NT2/D1 (cell line): ENCODE results near the gene NOL4L.

Experiments
- SUZ12 ChIP-seq: IDR thresholded peaks from 2 replicates; pipeline ENCODE4 v1.6.1; 2011; ENCODE audit not compliant: insufficient read length, insufficient read depth; ENCODE audit errors: extremely low read depth
- YY1 ChIP-seq: IDR thresholded peaks from 2 replicates; pipeline ENCODE4 v1.6.1; 2011; ENCODE audit not compliant: insufficient read length, insufficient read depth
- ZNF274 ChIP-seq: IDR thresholded peaks from 2 replicates; pipeline ENCODE4 v1.6.1; 2011; ENCODE audit warnings: mild to moderate bottlenecking, low read depth, low read length

DNA sequence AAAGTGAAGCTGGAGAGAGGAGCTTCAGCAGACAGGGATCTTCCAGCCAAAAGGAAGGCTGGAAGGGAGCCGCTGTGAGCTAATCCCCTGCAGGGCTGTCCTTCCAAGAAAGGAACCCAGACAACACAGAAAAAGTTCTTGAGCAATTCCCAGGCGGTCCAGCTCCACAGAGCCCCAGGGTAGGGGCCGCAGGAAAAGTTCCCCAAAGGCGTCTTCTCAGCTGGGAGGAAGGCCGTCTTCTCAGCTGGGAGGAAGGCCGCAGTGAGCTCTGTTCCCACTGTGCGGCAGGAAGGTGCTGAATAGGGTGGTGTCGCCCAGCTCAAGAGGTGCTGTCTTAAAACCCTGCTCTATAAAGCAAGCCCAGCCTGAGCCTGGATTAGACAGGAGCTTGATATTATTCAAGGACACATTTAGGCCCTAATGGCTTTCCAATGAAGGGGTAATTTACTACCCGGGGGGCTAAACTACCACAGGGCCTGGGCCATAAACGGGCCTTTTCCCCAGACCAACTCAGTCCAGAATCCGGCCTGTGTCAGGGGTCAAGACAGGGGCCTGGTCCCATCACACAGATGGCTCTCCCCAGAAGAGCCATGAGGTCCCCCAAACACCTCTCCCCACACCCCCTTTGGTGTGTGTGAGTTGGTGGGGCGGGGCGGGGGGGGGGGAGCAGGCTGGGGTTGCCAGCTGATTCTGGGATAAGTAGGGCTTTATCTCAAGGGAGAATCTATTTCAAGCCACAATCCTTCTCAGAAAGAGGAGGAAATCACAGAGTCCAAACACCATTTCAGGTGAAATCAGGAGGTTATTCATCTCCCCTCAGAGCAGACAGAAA, 103.6 kb downstream of the NOL4L start:
- TF ChIP-seq YY1 (no peak), SUZ12 (no peak), ZNF274 (no peak)
